ENCODE measurements around the gene UPK2.

UPK2 gene

GRCh38 chr11:118928101-118928869, 27.8 kb upstream of the UPK2 start:
- peak; percentile 79 for DNase-seq (ENCODE audit: low spot score)
- Histone ChIP-seq H3K36me3 (ENCODE audit: low read depth) (peaks cover 14% of the 10 kb centered on the region), H3K9me3 (ENCODE audit: severe bottlenecking) (no peaks in the 10 kb centered on the region), H3K4me3 (ENCODE audit: severe bottlenecking) (peak overlapping the region; percentile 79), H3K4me1 (ENCODE audit: insufficient read depth, poor library complexity, severe bottlenecking) (peaks cover 8% of the 10 kb centered on the region), H3K27me3 (ENCODE audit: insufficient read depth, poor library complexity, severe bottlenecking) (no peaks in the 10 kb centered on the region), H3K27ac (ENCODE audit: poor library complexity, severe bottlenecking) (peak overlapping the region; percentile 100)
- peak; percentile 98 for TF ChIP-seq CTCF (IDR thresholded peaks at IDR 0.05; ENCODE audit: poor library complexity, severe bottlenecking)
- peak; percentile 55 for ATAC-seq (ENCODE audit: low read depth)

- no peaks in the 10 kb centered on the region for H3K27me3 ChIP-seq (ENCODE audit: insufficient read depth, poor library complexity, severe bottlenecking)
- no peak for TF ChIP-seq CTCF (IDR thresholded peaks at IDR 0.05; ENCODE audit: poor library complexity, severe bottlenecking)
- peaks cover 8% of the 10 kb centered on the region for H3K4me1 ChIP-seq (ENCODE audit: insufficient read depth, poor library complexity, severe bottlenecking)
- peak; percentile 78 for DNase-seq (ENCODE audit: low spot score)
- ATAC-seq (ENCODE audit: low read depth), result peak; percentile 4
- H3K27ac ChIP-seq (ENCODE audit: poor library complexity, severe bottlenecking), result peak overlapping the region; percentile 100
- peaks cover 7% of the 10 kb centered on the region for H3K36me3 ChIP-seq (ENCODE audit: low read depth)
- no peaks in the 10 kb centered on the region for H3K9me3 ChIP-seq (ENCODE audit: severe bottlenecking)
- peak overlapping the region; percentile 79 for H3K4me3 ChIP-seq (ENCODE audit: severe bottlenecking)
Observed at GRCh38 chr11:118928870-118929500, 27.1 kb upstream of the UPK2 start.

GRCh38 chr11:118929501-118930093, 26.5 kb upstream of the UPK2 start:
- Histone ChIP-seq H3K4me3 (ENCODE audit: severe bottlenecking) (peak overlapping the region; percentile 79), H3K9me3 (ENCODE audit: severe bottlenecking) (no peaks in the 10 kb centered on the region), H3K27me3 (ENCODE audit: insufficient read depth, poor library complexity, severe bottlenecking) (no peaks in the 10 kb centered on the region), H3K36me3 (ENCODE audit: low read depth) (peaks cover under 1% of the 10 kb centered on the region), H3K4me1 (ENCODE audit: insufficient read depth, poor library complexity, severe bottlenecking) (peaks cover 8% of the 10 kb centered on the region), H3K27ac (ENCODE audit: poor library complexity, severe bottlenecking) (peak overlapping the region; percentile 100)
- ATAC-seq (ENCODE audit: low read depth) (peak; percentile 26), DNase-seq (ENCODE audit: low spot score) (peak; percentile 93)
- no peak for TF ChIP-seq CTCF (IDR thresholded peaks at IDR 0.05; ENCODE audit: poor library complexity, severe bottlenecking)

GRCh38 chr11:118930094-118930712, 25.9 kb upstream of the UPK2 start:
- H3K4me1 ChIP-seq (ENCODE audit: insufficient read depth, poor library complexity, severe bottlenecking), result peaks cover 8% of the 10 kb centered on the region
- H3K27ac ChIP-seq (ENCODE audit: poor library complexity, severe bottlenecking), result peak overlapping the region; percentile 100
- peak overlapping the region; percentile 79 for H3K4me3 ChIP-seq (ENCODE audit: severe bottlenecking)
- no peaks in the 10 kb centered on the region for H3K9me3 ChIP-seq (ENCODE audit: severe bottlenecking)
- TF ChIP-seq CTCF (IDR thresholded peaks at IDR 0.05; ENCODE audit: poor library complexity, severe bottlenecking), result peak; percentile 92
- no peaks in the 10 kb centered on the region for H3K27me3 ChIP-seq (ENCODE audit: insufficient read depth, poor library complexity, severe bottlenecking)
- ATAC-seq (ENCODE audit: low read depth) (peak; percentile 52), DNase-seq (ENCODE audit: low spot score) (peak; percentile 95)
- H3K36me3 ChIP-seq (ENCODE audit: low read depth), result no peaks in the 10 kb centered on the region

All from RWPE2 (cell line).